ENCODE results near the gene MRGPRG. TPM values are rescaled to one million over a fixed set of nuclear protein-coding genes. Genes with fewer than 3 reads are reported as not detected.

The MRGPRG gene
- total and polyA plus RNA-seq, 2 of the 4 experiments (the other 2 are of a cell fraction) = not detected

GRCh38 chr11:3221408-3222002, 2.9 kb upstream of the MRGPRG start:
- no peaks in the 10 kb centered on the region for H3K4me1 ChIP-seq (ENCODE audit: control insufficient read depth, insufficient read depth, low read length)
- ChIA-PET CTCF (no interaction called here), POLR2A (ENCODE audit: unreplicated experiment) (no interaction called here)
- H4K5ac ChIP-seq (ENCODE audit: low read depth, low read length) = no peak overlapping the region
- no peaks in the 10 kb centered on the region for H4K20me1 ChIP-seq (ENCODE audit: insufficient read depth, low read length)
- no peak overlapping the region for H3K56ac ChIP-seq (ENCODE audit: extremely low read depth, insufficient read depth, low read length)
- no peak overlapping the region for H2AK9ac ChIP-seq (replicated peaks; ENCODE audit: low read depth, low read length, poor library complexity)
- no peak overlapping the region for H3K23ac ChIP-seq (ENCODE audit: low read depth, low read length)
- no peak overlapping the region for H2BK20ac ChIP-seq (ENCODE audit: low read depth, low read length)
- DNase-seq (no peak), ATAC-seq (ENCODE audit: low read depth) (no peak)
- no peak overlapping the region for H4K91ac ChIP-seq (ENCODE audit: insufficient read depth, low read depth, low read length)
- in situ Hi-C loops (cut with MboI; ENCODE audit: low sequenced_read_pairs) = no loop called here
- H2BK15ac ChIP-seq (ENCODE audit: low read depth, low read length) = no peak overlapping the region
- H2AFZ ChIP-seq (replicated peaks; ENCODE audit: low read length, poor library complexity) = peak overlapping the region; percentile 14
- H4K8ac ChIP-seq (ENCODE audit: low read depth in 2 of 2, low read length in 2 of 2) = no peak overlapping the region
- H3K4me3 ChIP-seq (ENCODE audit: insufficient read depth, low read depth, low read length) = no peak overlapping the region
- dilution Hi-C loops (cut with HindIII; ENCODE audit: low sequenced_read_pairs, unreplicated experiment) = no loop called here
- H3K18ac ChIP-seq (ENCODE audit: low read depth, low read length) = no peak overlapping the region
- no peaks in the 10 kb centered on the region for H3K9me1 ChIP-seq (ENCODE audit: insufficient read depth, low read length)
- peaks cover 72% of the 10 kb centered on the region for H3K27me3 ChIP-seq (ENCODE audit: control insufficient read depth, insufficient read depth, low read length)
- H3K79me1 ChIP-seq (ENCODE audit: low read depth in 1 of 2, low read length in 2 of 2) = no peaks in the 10 kb centered on the region
- 56% methylated on average over 18 of the region's 27 CpGs; no CpG with 5 or more reads in 1 of the 2 experiments for WGBS, 2 experiments (ENCODE audit: extremely low coverage in 2 of 2, insufficient read length in 1 of 2)
- H3K27ac ChIP-seq (ENCODE audit: insufficient read depth, low read length) = no peak overlapping the region
- intact Hi-C loops (cut with micrococcal nuclease) = no loop called here
- H2AK5ac ChIP-seq (ENCODE audit: low read depth, low read length) = no peak overlapping the region
- H3K36me3 ChIP-seq (ENCODE audit: control insufficient read depth, insufficient read depth, low read length) = no peaks in the 10 kb centered on the region
- H3K9ac ChIP-seq (ENCODE audit: low read depth, low read length) = no peak overlapping the region
- H3K4me2 ChIP-seq (ENCODE audit: low read depth, low read length) = no peak overlapping the region
- BruUV-seq (replicated peaks) = no TSS peak
- no peaks in the 10 kb centered on the region for H3K9me3 ChIP-seq (ENCODE audit: control insufficient read depth, insufficient read depth, low read length)
- H3K14ac ChIP-seq (replicated peaks; ENCODE audit: low read depth, low read length) = no peak overlapping the region
- no peak overlapping the region for H2BK120ac ChIP-seq (ENCODE audit: low read depth, low read length)
- H2BK5ac ChIP-seq (ENCODE audit: low read depth, low read length, poor library complexity, severe bottlenecking) = no peak overlapping the region
- H3K4ac ChIP-seq (ENCODE audit: low read depth, low read length) = no peak overlapping the region
- TF ChIP-seq POLR2A (IDR thresholded peaks at IDR 0.05; ENCODE audit: low read depth, low read length) (no peak), SMC3 (IDR thresholded peaks at IDR 0.05; ENCODE audit: low read depth, low read length) (no peak), ELK1 (IDR thresholded peaks at IDR 0.05; ENCODE audit: borderline replicate concordance, low read depth, low read length) (no peak), USF2 (IDR thresholded peaks at IDR 0.05; ENCODE audit: low read depth, low read length) (no peak), CHD1 (IDR thresholded peaks at IDR 0.05; ENCODE audit: low read depth, low read length) (no peak)

Measured in IMR-90 (cell line).